Measurements from ENCODE around the gene PSMF1.

PSMF1 gene

DNA sequence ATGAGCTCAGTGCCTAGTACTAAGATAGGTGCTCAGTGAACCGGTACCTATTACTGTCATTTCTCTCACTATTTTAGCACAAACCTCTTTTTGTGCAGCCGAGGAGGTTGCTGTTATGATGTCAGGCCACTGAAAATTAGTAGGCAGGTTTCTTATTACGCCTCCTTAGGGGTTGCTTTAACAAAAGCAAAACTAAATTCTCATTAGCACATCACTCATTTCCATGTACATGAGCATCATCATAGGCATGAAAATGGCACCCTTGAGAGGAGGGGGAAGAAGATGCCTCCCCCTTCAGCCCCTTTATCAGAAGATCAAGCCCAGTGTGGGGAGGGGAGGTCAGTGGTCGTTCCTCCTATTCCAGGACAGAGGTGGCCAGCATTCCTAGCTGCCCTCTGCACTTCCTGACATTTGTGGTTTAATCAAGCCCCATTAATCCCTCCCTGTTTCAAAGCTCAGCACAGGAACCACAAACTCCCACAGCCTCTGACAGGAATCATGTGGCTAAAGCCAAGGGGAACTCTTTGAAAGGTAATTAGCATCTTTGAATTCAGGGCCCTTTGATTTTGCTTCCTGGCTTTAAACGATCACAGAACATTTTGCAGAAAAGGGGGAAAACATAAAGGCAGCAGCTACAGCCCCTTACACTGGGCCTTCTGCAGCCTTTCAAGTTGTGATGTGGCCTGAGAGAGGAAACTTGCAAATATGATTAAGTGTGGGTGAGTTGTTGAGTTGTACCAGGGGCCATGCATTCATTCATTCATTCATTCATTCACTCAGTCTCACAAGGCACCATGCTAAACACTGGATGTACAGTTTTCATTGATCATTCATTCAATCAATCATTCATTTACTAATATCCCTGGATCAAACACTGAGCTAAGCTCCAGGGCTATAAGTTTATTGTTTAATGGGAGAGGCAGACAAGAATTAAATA lies 31.9 kb upstream of the PSMF1 start:
- Histone ChIP-seq H3K4me3 (no peak overlapping the region), H3K27ac (no peak overlapping the region)
- TF ChIP-seq, protein P1, sequence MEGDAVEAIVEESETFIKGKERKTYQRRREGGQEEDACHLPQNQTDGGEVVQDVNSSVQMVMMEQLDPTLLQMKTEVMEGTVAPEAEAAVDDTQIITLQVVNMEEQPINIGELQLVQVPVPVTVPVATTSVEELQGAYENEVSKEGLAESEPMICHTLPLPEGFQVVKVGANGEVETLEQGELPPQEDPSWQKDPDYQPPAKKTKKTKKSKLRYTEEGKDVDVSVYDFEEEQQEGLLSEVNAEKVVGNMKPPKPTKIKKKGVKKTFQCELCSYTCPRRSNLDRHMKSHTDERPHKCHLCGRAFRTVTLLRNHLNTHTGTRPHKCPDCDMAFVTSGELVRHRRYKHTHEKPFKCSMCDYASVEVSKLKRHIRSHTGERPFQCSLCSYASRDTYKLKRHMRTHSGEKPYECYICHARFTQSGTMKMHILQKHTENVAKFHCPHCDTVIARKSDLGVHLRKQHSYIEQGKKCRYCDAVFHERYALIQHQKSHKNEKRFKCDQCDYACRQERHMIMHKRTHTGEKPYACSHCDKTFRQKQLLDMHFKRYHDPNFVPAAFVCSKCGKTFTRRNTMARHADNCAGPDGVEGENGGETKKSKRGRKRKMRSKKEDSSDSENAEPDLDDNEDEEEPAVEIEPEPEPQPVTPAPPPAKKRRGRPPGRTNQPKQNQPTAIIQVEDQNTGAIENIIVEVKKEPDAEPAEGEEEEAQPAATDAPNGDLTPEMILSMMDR (IDR thresholded peaks at IDR 0.05) = no peak
- DNase-seq (ENCODE audit: low spot score) = no peak

- no peak for DNase-seq (ENCODE audit: low spot score)
- Histone ChIP-seq H3K27ac (no peak overlapping the region), H3K4me3 (no peak overlapping the region)
- TF ChIP-seq, protein P1 (IDR thresholded peaks at IDR 0.05) = no peak
These were observed 31.0 kb upstream of the PSMF1 start for GRCh38 chr20:1087311-1087905.

- Histone ChIP-seq H3K4me3 (no peak overlapping the region), H3K27ac (no peak overlapping the region)
- TF ChIP-seq, protein P1 (IDR thresholded peaks at IDR 0.05) = no peak
- peak; percentile 19 for DNase-seq (ENCODE audit: low spot score)
These were observed 23.7 kb upstream of the PSMF1 start for GRCh38 chr20:1094751-1095150.

GRCh38 chr20:1101533-1101932 lies 16.9 kb upstream of the PSMF1 start:
- H3K27ac ChIP-seq = no peak overlapping the region

GRCh38 chr20:1102016-1102415 lies 16.4 kb upstream of the PSMF1 start:
- no peak overlapping the region for H3K27ac ChIP-seq
- DNase-seq (ENCODE audit: low spot score) = no peak
- H3K4me3 ChIP-seq = no peak overlapping the region
- TF ChIP-seq, protein P1 (IDR thresholded peaks at IDR 0.05) = no peak

More at GRCh38 chr20:1101533-1101932, 16.9 kb upstream of the PSMF1 start:
- DNase-seq (ENCODE audit: low spot score) = no peak
- TF ChIP-seq, protein P1 (IDR thresholded peaks at IDR 0.05) = no peak
- no peak overlapping the region for H3K4me3 ChIP-seq

DNA sequence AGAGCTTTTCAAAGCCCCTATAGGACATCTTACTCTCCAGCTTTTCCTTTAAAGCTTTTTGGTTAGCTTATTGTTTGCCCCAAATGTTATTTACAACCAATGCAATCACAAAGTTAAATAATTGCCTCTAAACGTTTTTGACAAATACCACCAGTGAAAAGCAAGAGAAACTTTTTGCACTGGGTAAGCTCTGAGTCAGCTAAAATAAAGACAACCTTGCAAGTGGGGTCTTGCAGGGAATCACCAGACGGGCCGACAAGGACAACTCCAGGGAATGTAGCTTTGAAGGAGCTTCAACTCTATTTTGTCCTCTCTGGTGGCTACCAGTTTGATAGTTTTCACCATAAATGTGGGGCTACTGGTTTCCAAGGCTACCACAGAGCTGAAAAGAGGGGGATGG lies 14.7 kb upstream of the PSMF1 start:
- no peak for DNase-seq (ENCODE audit: low spot score)
- TF ChIP-seq, protein P1 (IDR thresholded peaks at IDR 0.05) = no peak
- no peak overlapping the region for H3K27ac ChIP-seq

More for the DNA sequence above, 14.7 kb upstream of the PSMF1 start:
- no peak overlapping the region for H3K4me3 ChIP-seq

All from coronary artery (tissue), 2 donors.